Small intestine (tissue), 7 donors: ENCODE measurements around the gene RANGRF. TPM values are rescaled to one million over a fixed set of nuclear protein-coding genes. Genes with fewer than 3 reads are reported as not detected.

ENCODE experiments used
- DNase-seq, 2 donors: peaks; one replicate each; pipeline versions ENCODE4 v3.0.0 to v3.0.0-alpha.2; 2013
- FAIRE-seq: peaks from 2 replicates; lab custom pipeline; 2012; peaks lifted over from hg19 to GRCh38; lab: Jason Lieb, UNC
- H3K27ac ChIP-seq, 3 donors: one replicate each; pipeline ENCODE4 v1.5.1; 2013; ENCODE audit warnings: low read length in 2 of 3, mild to moderate bottlenecking in 2 of 3, control low read depth in 1 of 3, inconsistent platforms in 1 of 3, low read depth in 1 of 3, moderate library complexity in 1 of 3
- H3K27me3 ChIP-seq, 3 donors: one replicate each; pipeline ENCODE4 v1.6.1; 2013; ENCODE audit warnings: low read length in 3 of 3, inconsistent platforms in 1 of 3; ENCODE audit not compliant: control insufficient read depth in 3 of 3, insufficient read depth in 3 of 3
- H3K36me3 ChIP-seq, 3 donors: one replicate each; pipeline ENCODE4 v1.6.1; 2013; ENCODE audit warnings: low read length in 3 of 3, inconsistent platforms in 1 of 3, low read depth in 1 of 3, mild to moderate bottlenecking in 1 of 3, moderate library complexity in 1 of 3; ENCODE audit not compliant: control insufficient read depth in 3 of 3, insufficient read depth in 2 of 3
- H3K4me1 ChIP-seq, 3 donors: one replicate each; pipeline ENCODE4 v1.6.1; 2013; ENCODE audit warnings: low read length in 2 of 3, inconsistent platforms in 1 of 3, low read depth in 1 of 3, mild to moderate bottlenecking in 1 of 3, moderate library complexity in 1 of 3; ENCODE audit not compliant: control insufficient read depth in 3 of 3, insufficient read depth in 2 of 3
- H3K4me3 ChIP-seq, 3 donors: one replicate each; pipeline ENCODE4 v1.5.1; 2013; ENCODE audit warnings: low read length in 3 of 3, control low read depth in 1 of 3, inconsistent platforms in 1 of 3, low read depth in 1 of 3, mild to moderate bottlenecking in 1 of 3, moderate library complexity in 1 of 3
- H3K9me3 ChIP-seq, 2 donors: one replicate each; pipeline ENCODE4 v1.6.1; 2013; ENCODE audit warnings: low read depth in 1 of 2, low read length in 1 of 2; ENCODE audit not compliant: control insufficient read depth in 2 of 2, insufficient read depth in 1 of 2
- WGBS, 3 donors: extraction: QIAGEN DNeasy Blood & Tissue Kit; methylation state at CpG; one replicate each; pipeline ENCODE4 v1.1.7; 2013; 5-methylcytosine and 5-hydroxymethylcytosine counted together
- polyA plus RNA-seq, 4 donors: library from polyadenylated mRNA; stranded (reverse) in 3 of 4; unstranded in 1 of 4; fragments of 200-250 nt in 3 of 4; fragments of 120-200 nt in 1 of 4; gene quantifications; one replicate each; pipeline versions ENCODE4 v1.2.1 to v1.2.3, GENCODE V29; 2013
- donor health status: healthy with polysubstance abuse.
- donor health status: control.
- donor health status: control.
- donor health status: Bipolar disorder and iron deficiency.
- donor health status: healthy.

The RANGRF gene
- polyA plus RNA-seq, 4 donors, result 15.0 to 40.4 (median 24.2) TPM

DNA sequence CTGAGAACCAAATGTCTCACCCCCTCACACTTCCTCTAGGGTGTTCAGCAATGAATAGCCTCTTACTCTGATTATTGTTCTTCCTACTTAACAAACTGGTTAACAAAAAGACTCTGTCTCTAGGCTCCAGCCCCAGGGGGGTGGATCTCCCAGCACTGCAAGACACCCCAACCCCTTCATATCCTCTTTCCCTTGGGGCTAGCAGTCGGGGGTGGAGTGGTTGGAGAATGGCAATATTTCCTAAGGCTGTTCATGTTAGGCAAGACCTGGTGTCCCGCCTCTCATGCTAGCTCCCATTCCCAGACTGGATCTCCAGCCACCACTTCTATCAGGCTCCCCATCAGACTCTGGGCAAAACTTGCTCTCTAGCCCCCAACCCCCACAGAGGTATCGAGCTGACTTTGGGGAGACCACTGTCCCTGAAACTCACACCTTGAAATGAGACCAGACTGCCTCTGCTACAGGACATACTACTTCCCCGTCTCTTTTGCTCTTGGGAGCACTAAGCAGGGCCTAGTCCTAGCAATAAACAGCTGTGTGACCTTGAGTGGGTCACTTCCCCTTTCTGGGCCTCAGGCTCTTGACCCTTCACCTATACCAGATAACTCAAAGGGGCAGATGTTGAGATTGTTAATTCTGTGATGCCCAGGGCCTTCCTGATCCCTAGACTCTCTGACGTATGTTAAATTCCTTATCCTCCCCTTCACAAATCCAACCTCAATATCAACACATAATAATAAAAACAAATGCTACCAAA is 4.3 kb downstream of the RANGRF start:
- Histone ChIP-seq H3K27ac (no peak overlapping the region), H3K9me3 (no peaks in the 10 kb centered on the region), H3K36me3 (peaks cover 0 to 16% (median 0%) of the 10 kb centered on the region in 3 donors), H3K4me1 (peaks cover 0 to 13% (median 4%) of the 10 kb centered on the region in 3 donors), H3K4me3 (no peak overlapping the region), H3K27me3 (no peaks in the 10 kb centered on the region)
- DNase-seq (no peak), FAIRE-seq (no peak)
- 77 to 93% (median 88%) methylated on average over 5 of the region's 5 CpGs for WGBS, 3 donors

GRCh38 chr17:8294361-8294760 is 5.9 kb downstream of the RANGRF start:
- 91 to 95% (median 94%) methylated on average over 9 of the region's 9 CpGs for WGBS, 3 donors
- Histone ChIP-seq H3K4me3 (no peak overlapping the region), H3K27ac (no peak overlapping the region), H3K9me3 (no peaks in the 10 kb centered on the region), H3K36me3 (peaks cover 0 to 13% (median 0%) of the 10 kb centered on the region in 3 donors), H3K4me1 (peaks cover 0 to 6% (median 4%) of the 10 kb centered on the region in 3 donors), H3K27me3 (no peaks in the 10 kb centered on the region)
- FAIRE-seq, result no peak
- no peak for DNase-seq

- FAIRE-seq, result no peak
- Histone ChIP-seq H3K27me3 (no peaks in the 10 kb centered on the region), H3K9me3 (no peaks in the 10 kb centered on the region), H3K4me1 (peaks cover 0 to 5% (median 4%) of the 10 kb centered on the region in 3 donors), H3K36me3 (peaks cover 0 to 12% (median 0%) of the 10 kb centered on the region in 3 donors), H3K4me3 (peak overlapping the region in 2 of 3 donors; percentile 64 to 96), H3K27ac (peak overlapping the region; percentile 92 to 98 (median 98))
- no peak for DNase-seq
- WGBS, 3 donors, result 6 to 10% (median 7%) methylated on average over 9 to 15 of the region's 15 CpGs
Measured at GRCh38 chr17:8294814-8295316, 6.4 kb downstream of the RANGRF start.

DNA sequence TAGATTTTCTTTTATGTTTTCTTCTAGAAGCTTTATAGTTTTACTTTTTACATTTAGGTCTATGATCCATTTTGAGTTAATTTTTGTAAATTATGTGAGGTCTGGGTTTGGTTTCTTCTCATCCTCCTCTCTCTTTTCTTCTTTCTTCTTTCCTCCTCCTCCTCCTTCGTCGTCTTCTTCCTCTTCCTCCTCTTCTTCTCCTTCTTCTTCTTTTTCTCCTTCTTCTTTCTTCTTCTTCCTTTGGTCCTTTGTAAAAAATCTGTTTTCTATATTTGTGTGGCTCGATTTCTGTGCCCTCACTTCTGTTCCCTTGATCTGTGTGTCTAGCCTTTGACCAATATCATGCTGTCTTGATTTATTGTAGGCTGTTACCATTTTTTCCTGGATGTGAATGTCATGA is 11.8 kb downstream of the RANGRF start:
- DNase-seq (no peak), FAIRE-seq (no peak)
- no peak overlapping the region for H3K27ac ChIP-seq
- H3K9me3 ChIP-seq, result no peaks in the 10 kb centered on the region
- peaks cover 0 to 3% (median 0%) of the 10 kb centered on the region in 3 donors for H3K27me3 ChIP-seq
- no peaks in the 10 kb centered on the region for H3K36me3 ChIP-seq
- H3K4me1 ChIP-seq, result no peaks in the 10 kb centered on the region
- WGBS, 3 donors, result 50 to 58% (median 50%) methylated on average over 3 of the region's 3 CpGs
- no peak overlapping the region for H3K4me3 ChIP-seq

DNA sequence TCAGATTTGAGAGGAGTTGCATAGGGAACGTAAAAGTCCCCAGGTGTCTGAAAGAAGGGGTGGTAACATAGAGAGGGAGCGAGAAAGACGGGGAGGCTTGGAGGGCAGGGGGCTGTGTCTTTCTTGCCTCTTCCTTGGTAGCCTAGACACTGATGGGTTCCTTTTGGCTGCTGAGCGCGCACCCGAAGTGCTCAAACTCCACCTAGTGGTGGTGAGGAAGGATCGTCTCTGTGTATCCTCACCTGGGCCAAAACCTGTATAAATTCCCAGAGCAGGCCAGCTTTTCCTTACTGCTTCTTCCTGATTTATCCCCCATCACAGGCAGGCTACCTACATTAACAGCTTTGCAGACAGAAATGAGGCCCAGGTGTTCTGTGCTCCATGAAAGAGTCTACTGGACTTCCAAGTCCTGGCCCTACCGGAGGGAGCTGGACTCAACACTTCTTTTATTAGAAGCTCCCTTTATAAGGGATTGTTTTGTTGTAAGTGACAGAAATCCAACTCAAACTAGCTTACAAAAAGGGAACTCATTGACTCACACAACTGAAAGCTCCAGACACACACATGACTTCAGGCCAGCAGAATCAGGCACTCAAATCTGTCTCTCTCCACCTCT is 12.3 kb downstream of the RANGRF start:
- Histone ChIP-seq H3K9me3 (no peaks in the 10 kb centered on the region), H3K4me3 (no peak overlapping the region), H3K4me1 (no peaks in the 10 kb centered on the region), H3K27ac (no peak overlapping the region), H3K27me3 (peaks cover 0 to 3% (median 0%) of the 10 kb centered on the region in 3 donors), H3K36me3 (no peaks in the 10 kb centered on the region)
- FAIRE-seq (no peak), DNase-seq (peak; percentile 79 to 80)
- WGBS, 3 donors, result 12 to 14% (median 12%) methylated on average over 7 to 8 of the region's 8 CpGs

DNA sequence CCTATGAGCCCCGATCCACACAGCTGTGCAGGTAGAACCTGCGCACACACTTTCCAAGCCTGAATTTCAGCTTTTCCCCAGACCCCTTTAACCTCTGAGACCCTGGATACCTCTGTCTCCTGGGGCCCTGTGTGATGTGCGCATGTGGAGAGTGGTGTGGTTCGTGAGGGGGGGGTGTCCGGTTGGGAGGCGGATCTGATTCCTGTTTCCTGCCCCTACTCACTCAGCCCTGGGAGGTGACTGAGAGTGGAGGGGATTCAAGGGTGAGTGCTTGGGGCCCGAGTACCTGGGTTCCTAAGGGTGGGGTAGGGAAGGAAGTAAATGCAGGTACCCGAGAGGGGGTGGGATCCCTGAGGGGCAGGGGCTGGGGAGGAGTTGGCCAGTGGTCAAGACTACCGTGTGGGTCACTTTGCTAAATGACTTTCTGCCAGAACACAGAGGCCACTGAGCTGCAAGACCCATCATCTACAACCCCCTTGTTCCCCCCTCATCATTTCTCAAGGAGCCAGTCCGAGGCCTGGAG is 22.2 kb downstream of the RANGRF start:
- Histone ChIP-seq H3K4me3 (peak overlapping the region in 1 of 3 donors; percentile 10), H3K4me1 (peaks cover 0 to 11% (median 0%) of the 10 kb centered on the region in 3 donors), H3K27ac (peak overlapping the region in 1 of 3 donors; percentile 84), H3K36me3 (no peaks in the 10 kb centered on the region), H3K27me3 (peaks cover 6 to 60% (median 14%) of the 10 kb centered on the region in 3 donors), H3K9me3 (peaks cover 0 to 2% of the 10 kb centered on the region in 2 donors)
- DNase-seq (no peak), FAIRE-seq (no peak)
- 42 to 47% (median 45%) methylated on average over 10 of the region's 10 CpGs for WGBS, 3 donors

- WGBS, 3 donors, result 73 to 86% (median 75%) methylated on average over 22 to 25 of the region's 25 CpGs
- peak overlapping the region in 1 of 3 donors; percentile 84 for H3K27ac ChIP-seq
- H3K36me3 ChIP-seq, result peaks cover 0 to 2% (median 0%) of the 10 kb centered on the region in 3 donors
- H3K4me3 ChIP-seq, result peak overlapping the region in 1 of 3 donors; percentile 10
- peaks cover 0 to 2% of the 10 kb centered on the region in 2 donors for H3K9me3 ChIP-seq
- peaks cover 6 to 66% (median 20%) of the 10 kb centered on the region in 3 donors for H3K27me3 ChIP-seq
- FAIRE-seq (no peak), DNase-seq (no peak)
- H3K4me1 ChIP-seq, result peaks cover 0 to 14% (median 0%) of the 10 kb centered on the region in 3 donors
Measured at GRCh38 chr17:8311131-8311790, 22.8 kb downstream of the RANGRF start.

- H3K27ac ChIP-seq, result no peak overlapping the region
- peaks cover 0 to 14% (median 0%) of the 10 kb centered on the region in 3 donors for H3K4me1 ChIP-seq
- H3K36me3 ChIP-seq, result peaks cover 0 to 2% (median 0%) of the 10 kb centered on the region in 3 donors
- DNase-seq (no peak), FAIRE-seq (no peak)
- WGBS, 3 donors, result 66 to 77% (median 69%) methylated on average over 13 of the region's 13 CpGs
- peaks cover 6 to 75% (median 20%) of the 10 kb centered on the region in 3 donors for H3K27me3 ChIP-seq
- no peak overlapping the region for H3K4me3 ChIP-seq
- H3K9me3 ChIP-seq, result peaks cover 0 to 2% of the 10 kb centered on the region in 2 donors
Measured at GRCh38 chr17:8312251-8312650, 23.8 kb downstream of the RANGRF start.
